ENCODE measurements around the gene KLK8. TPM values are rescaled to one million over a fixed set of nuclear protein-coding genes. Genes with fewer than 3 reads are reported as not detected.
"Not testable (repeated sequence)": the region's sequence is repeated elsewhere in the genome, so short reads cannot be mapped to it uniquely, and the experiment has no call there.

The KLK8 gene
- total RNA-seq, 1 donor from 2014 or later, result not detected

DNA sequence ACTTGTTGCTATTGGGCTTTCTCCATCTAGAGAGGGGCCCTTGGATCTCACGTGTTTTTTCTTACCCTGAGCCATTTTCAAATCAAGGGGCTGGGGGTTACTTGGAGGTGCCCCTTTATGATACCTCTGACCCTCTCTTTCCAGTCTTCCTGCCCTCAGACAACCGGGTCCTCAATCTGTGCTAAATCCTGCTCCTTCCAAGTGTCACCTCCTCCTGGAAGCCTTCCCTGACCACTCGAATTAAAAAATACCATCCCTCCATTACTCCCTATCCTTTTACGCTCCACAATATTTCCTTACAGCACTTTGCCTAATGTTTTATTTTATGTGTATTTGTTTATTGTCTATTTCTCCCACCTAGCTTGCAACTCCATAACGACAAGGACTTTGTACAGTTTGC is 3.3 kb downstream of the KLK8 start:
- no peak overlapping the region for H3K27ac Mint-ChIP-seq
- H3K9me3 Mint-ChIP-seq, result no peaks in the 10 kb centered on the region
- no peak overlapping the region for H3K4me3 Mint-ChIP-seq (ENCODE audit: low read depth)
- H3K4me1 Mint-ChIP-seq (ENCODE audit: low read depth), result no peaks in the 10 kb centered on the region
- DNase-seq (ENCODE audit: low spot score), result no peak
- no peaks in the 10 kb centered on the region for H3K36me3 Mint-ChIP-seq (ENCODE audit: low read depth)
- no peaks in the 10 kb centered on the region for H3K27me3 Mint-ChIP-seq (ENCODE audit: low read depth)
- intact Hi-C loops (cut with micrococcal nuclease), result no loop called here

DNA sequence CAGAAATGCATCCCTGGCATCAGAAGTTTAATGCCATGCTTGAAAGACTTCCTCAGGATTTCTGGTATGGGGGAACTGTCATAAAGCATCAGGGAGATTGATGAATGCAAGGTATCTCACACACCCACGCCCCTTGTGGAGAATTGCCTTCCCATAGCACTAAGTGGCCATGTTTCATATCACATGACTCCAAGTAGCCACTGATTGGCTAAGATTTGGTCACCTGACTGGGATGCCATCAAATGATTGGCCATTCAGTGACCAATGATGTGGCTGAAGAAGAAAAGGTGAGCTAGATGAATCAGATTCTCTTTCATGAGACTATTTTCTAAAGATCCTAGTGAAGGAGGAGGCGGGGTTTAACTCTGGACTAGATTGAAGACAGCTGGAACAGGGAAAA is 7.3 kb downstream of the KLK8 start:
- H3K27me3 Mint-ChIP-seq (ENCODE audit: low read depth), result peaks cover 4% of the 10 kb centered on the region
- no peaks in the 10 kb centered on the region for H3K4me1 Mint-ChIP-seq (ENCODE audit: low read depth)
- H3K36me3 Mint-ChIP-seq (ENCODE audit: low read depth), result no peaks in the 10 kb centered on the region
- no peak overlapping the region for H3K27ac Mint-ChIP-seq
- H3K9me3 Mint-ChIP-seq, result no peaks in the 10 kb centered on the region
- H3K4me3 Mint-ChIP-seq (ENCODE audit: low read depth), result no peak overlapping the region
- intact Hi-C loops (cut with micrococcal nuclease), result no loop called here
- no peak for DNase-seq (ENCODE audit: low spot score)

DNA sequence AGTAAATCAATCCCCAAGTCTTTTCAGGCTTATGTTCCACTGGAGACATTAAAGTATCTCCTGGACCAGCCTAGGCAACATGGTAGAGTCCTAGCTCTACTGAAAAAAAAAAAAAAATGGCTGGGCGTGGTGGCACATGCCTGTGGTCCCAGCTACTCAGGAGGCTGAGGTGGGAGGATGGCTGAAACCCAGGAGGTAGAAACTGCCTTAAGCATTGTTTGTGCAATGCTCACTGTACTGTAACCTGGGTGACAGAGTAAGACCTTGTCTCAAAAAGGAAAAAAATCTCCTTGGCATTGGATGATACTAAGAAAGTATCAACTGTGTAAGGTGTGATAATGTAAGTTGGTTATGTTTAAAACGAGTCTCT is 8.8 kb downstream of the KLK8 start:
- Mint-ChIP-seq H3K4me3 (ENCODE audit: low read depth) (no peak overlapping the region), H3K36me3 (ENCODE audit: low read depth) (no peaks in the 10 kb centered on the region), H3K27me3 (ENCODE audit: low read depth) (peaks cover 11% of the 10 kb centered on the region), H3K4me1 (ENCODE audit: low read depth) (no peaks in the 10 kb centered on the region), H3K9me3 (no peaks in the 10 kb centered on the region), H3K27ac (no peak overlapping the region)
- intact Hi-C loops (cut with micrococcal nuclease), result no loop called here
- DNase-seq (ENCODE audit: low spot score), result no peak

DNA sequence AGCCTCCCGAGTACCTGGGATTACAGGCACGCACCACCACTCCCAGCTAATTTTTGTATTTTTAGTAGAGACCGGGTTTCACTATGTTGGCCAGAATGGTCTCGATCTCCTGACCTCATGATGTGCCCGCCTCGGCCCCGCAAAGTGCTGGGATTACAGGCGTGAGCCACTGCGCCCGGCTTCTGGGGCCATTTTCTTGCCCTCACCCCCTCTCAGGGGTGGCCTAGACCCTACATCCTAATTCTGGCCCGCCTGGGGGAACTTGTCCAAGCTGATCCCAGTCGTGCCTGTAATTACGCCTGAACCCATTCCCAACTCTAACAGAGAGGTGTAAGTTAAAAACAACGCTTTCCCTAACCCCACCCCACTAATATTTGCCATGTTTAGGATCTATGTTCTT is 17.0 kb downstream of the KLK8 start:
- peaks cover 14% of the 10 kb centered on the region for H3K27me3 Mint-ChIP-seq (ENCODE audit: low read depth)
- H3K9me3 Mint-ChIP-seq; DNase-seq (ENCODE audit: low spot score); H3K4me3 Mint-ChIP-seq (ENCODE audit: low read depth); H3K27ac Mint-ChIP-seq; H3K4me1 Mint-ChIP-seq (ENCODE audit: low read depth); H3K36me3 Mint-ChIP-seq (ENCODE audit: low read depth); intact Hi-C loops (cut with micrococcal nuclease): not testable (repeated sequence)

DNA sequence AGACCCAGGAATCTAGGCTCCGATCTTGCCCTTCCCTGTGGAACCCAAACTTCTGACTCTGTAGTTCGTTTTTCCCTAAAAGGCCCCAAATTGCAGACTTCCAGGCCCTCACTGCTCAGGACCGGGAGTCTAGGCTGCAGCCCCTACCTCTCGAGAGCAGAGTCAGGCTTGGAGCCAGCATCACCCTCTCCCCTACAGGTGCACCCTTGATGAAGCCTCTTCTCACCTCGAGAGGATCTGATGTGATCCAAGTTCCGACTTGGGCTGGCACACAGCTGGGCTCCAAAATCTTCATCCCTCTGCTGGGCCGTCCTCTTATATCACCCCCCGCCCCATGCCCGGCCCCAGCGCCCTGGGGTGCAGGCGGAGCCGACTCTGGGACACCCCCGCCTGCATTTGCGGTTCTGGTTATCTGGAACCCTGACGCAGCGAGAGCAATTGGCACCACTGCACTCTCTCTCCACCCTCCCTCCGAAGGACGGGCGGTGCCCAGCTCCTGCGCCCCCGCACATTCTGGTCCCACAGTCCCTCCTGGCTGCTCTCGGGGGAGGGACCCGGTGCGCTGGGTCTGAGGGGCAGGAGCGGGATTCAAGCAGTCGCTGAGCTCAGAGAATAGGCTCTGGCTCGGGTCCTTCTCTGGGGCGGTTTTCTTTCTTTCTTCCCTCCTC is 17.6 kb downstream of the KLK8 start, which contains the start of gene KLK7:
Gene KLK7, minus strand, starts transcription at position 293 of the 668 bp plus-strand sequence. CDS start 1,518 bp downstream, outside the sequence.
- no peak for DNase-seq (ENCODE audit: low spot score)
- Mint-ChIP-seq H3K27ac (no peak within 1 kb of the TSS), H3K27me3 (ENCODE audit: low read depth) (peaks cover 16% of the 10 kb centered on the region), H3K9me3 (no peaks in the 10 kb centered on the region), H3K4me1 (ENCODE audit: low read depth) (no peaks in the 10 kb centered on the region), H3K36me3 (ENCODE audit: low read depth) (no peaks in the 10 kb centered on the region), H3K4me3 (ENCODE audit: low read depth) (no peak within 1 kb of the TSS)
- intact Hi-C loops (cut with micrococcal nuclease), result no loop called here

DNA sequence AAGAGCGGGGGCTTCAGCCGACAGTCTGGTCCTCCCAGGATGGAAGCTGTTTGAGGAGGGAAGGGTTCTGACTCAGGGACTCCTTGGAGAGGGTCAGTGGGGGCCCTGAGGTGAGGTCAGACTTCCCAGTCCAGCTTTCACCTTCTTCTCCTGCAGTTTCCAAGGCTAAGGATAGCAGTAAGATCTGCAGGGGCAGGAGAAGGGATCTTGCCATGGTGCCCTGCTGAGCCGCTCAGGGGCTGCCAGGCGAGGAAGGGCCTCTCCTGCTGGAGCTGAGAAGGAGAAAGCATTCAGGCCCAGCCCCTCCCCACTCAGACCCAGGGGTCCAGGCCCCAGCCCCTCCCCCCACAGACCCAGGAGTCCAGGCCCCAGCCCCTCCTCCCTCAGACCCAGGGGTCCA is 19.2 kb downstream of the KLK8 start:
- intact Hi-C loops (cut with micrococcal nuclease), result no loop called here
- peaks cover 10% of the 10 kb centered on the region for H3K27me3 Mint-ChIP-seq (ENCODE audit: low read depth)
- H3K4me3 Mint-ChIP-seq (ENCODE audit: low read depth), result no peak overlapping the region
- H3K36me3 Mint-ChIP-seq (ENCODE audit: low read depth), result no peaks in the 10 kb centered on the region
- DNase-seq (ENCODE audit: low spot score), result no peak
- no peaks in the 10 kb centered on the region for H3K4me1 Mint-ChIP-seq (ENCODE audit: low read depth)
- H3K27ac Mint-ChIP-seq, result no peak overlapping the region
- no peaks in the 10 kb centered on the region for H3K9me3 Mint-ChIP-seq

DNA sequence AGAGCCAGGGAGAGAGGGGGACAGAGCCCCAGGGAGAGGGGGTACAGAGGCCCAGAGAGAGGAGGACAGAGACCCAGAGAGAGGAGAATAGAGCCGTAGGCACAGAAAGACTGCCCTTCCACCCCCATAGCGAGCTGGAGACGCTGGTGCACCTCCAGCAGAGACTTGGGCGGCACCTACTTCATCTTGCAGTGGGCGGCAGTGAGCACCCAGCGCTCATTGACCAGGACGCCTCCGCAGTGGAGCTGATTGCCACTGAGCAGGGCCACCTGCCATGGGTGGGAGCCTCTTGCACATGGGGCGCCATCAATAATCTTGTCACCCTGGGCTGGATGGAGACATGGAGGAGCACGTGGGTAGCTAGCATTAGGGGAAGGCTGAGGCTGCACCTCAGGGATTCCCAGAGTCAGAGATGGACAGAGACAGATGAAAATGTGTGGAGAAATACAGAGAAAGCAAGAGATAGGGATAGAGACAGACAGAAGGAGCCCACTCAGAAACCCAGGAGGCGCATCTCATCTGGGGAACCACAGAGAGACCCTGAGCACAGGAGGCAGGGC is 19.7 kb downstream of the KLK8 start:
- Mint-ChIP-seq H3K27ac (no peak overlapping the region), H3K4me1 (ENCODE audit: low read depth) (no peaks in the 10 kb centered on the region), H3K36me3 (ENCODE audit: low read depth) (no peaks in the 10 kb centered on the region), H3K9me3 (no peaks in the 10 kb centered on the region), H3K4me3 (ENCODE audit: low read depth) (no peak overlapping the region), H3K27me3 (ENCODE audit: low read depth) (peaks cover 10% of the 10 kb centered on the region)
- no peak for DNase-seq (ENCODE audit: low spot score)
- intact Hi-C loops (cut with micrococcal nuclease), result no loop called here

DNA sequence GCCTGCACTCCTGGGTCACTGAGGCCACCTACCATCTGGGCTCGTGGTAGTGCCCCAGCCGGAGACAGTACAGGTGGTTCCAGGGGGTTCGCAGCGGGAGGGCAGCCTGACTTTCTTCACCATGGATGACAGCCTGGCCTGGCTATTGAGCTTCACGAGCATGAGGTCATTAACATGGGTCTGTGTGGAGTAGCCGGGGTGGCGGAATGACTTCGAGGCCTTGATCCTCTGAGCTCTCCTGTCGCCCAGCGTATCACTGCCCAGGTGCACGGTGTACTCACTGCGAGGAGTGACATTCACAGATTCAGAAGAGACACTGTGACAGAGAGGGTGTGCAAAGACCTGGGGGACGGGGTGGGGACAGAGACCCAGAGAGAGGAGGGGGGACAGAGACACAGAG is 21.2 kb downstream of the KLK8 start:
- Mint-ChIP-seq H3K27me3 (ENCODE audit: low read depth) (peaks cover 9% of the 10 kb centered on the region), H3K4me3 (ENCODE audit: low read depth) (no peak overlapping the region), H3K36me3 (ENCODE audit: low read depth) (no peaks in the 10 kb centered on the region), H3K4me1 (ENCODE audit: low read depth) (no peaks in the 10 kb centered on the region), H3K27ac (no peak overlapping the region), H3K9me3 (no peaks in the 10 kb centered on the region)
- DNase-seq (ENCODE audit: low spot score), result no peak
- intact Hi-C loops (cut with micrococcal nuclease), result no loop called here

DNA sequence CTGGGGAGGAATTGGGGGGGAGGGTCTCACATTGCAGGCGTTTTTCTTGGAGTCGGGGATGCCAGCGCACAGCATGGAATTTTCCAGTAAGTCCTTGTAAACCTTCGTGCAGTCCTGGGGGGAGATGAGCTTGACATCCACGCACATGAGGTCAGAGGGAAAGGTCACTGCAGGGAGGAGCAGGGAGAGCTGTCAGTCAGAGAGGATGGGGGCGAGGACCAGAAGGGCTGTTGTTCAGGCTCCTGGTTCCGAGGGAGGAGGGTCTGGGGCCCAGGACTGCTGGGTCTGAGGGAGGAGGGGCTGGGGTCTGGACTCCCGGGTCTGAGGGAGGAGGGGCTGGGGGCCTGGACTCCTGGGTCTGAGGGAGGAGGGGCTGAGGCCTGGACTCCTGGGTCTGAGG is 21.6 kb downstream of the KLK8 start:
- Mint-ChIP-seq H3K4me1 (ENCODE audit: low read depth) (no peaks in the 10 kb centered on the region), H3K4me3 (ENCODE audit: low read depth) (no peak overlapping the region), H3K9me3 (no peaks in the 10 kb centered on the region), H3K36me3 (ENCODE audit: low read depth) (no peaks in the 10 kb centered on the region), H3K27me3 (ENCODE audit: low read depth) (peaks cover 6% of the 10 kb centered on the region), H3K27ac (no peak overlapping the region)
- no peak for DNase-seq (ENCODE audit: low spot score)
- intact Hi-C loops (cut with micrococcal nuclease), result no loop called here

DNA sequence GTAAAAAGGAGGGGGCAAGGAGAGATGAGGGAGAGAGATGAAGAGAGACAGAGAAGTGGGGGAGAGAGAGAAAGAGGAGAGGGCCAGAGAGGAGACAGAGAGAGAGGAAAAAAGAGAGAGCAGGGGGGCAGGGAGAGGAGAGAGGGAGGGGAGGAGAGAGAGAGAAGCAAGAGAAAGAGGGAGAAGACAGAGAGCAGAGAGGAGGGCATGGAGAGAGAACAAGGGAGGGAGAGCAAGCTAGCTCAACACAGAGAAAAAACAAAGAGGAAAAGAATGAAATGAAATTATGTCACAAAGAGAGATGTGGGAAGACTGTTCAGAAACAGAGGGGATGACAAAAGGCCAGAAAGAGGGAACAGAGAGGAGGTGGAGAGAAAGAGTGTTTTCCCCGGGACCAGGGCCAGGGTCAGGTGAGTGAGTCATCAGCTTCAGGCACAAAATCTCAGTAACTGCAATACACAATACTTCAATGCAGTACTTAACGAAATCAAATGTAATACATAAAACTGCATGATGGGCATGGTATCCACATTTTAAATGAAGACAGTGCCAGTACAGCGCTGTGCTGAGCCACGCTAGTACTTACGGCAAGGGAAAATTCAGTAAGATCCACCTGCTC is 22.5 kb downstream of the KLK8 start:
- Mint-ChIP-seq H3K4me1 (ENCODE audit: low read depth) (no peaks in the 10 kb centered on the region), H3K27me3 (ENCODE audit: low read depth) (peaks cover 6% of the 10 kb centered on the region), H3K36me3 (ENCODE audit: low read depth) (no peaks in the 10 kb centered on the region), H3K4me3 (ENCODE audit: low read depth) (no peak overlapping the region), H3K27ac (no peak overlapping the region), H3K9me3 (no peaks in the 10 kb centered on the region)
- no peak for DNase-seq (ENCODE audit: low spot score)
- intact Hi-C loops (cut with micrococcal nuclease), result no loop called here

DNA sequence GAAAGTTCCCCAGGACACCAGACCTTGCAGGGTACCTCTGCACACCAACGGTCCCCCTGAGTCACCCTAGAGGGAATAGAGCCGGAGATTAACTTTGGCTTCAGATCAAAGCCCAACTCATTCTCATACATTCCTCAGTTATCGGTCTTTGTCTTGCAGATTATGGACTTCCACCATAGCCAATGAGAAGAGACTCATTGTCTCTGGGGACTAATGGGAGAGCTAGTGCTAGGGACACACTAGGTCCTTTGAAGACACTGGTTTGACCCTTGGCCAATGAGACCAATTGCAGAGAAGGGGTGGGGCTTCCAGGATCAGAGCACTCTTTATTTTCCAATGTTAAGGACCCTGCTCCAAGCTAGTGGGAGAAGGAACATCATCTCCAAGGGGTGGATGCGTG is 23.8 kb downstream of the KLK8 start:
- H3K4me1 Mint-ChIP-seq (ENCODE audit: low read depth), result no peaks in the 10 kb centered on the region
- DNase-seq (ENCODE audit: low spot score), result no peak
- H3K9me3 Mint-ChIP-seq, result no peaks in the 10 kb centered on the region
- no peak overlapping the region for H3K27ac Mint-ChIP-seq
- H3K36me3 Mint-ChIP-seq (ENCODE audit: low read depth), result no peaks in the 10 kb centered on the region
- intact Hi-C loops (cut with micrococcal nuclease), result no loop called here
- H3K4me3 Mint-ChIP-seq (ENCODE audit: low read depth), result no peak overlapping the region
- peaks cover 4% of the 10 kb centered on the region for H3K27me3 Mint-ChIP-seq (ENCODE audit: low read depth)

DNA sequence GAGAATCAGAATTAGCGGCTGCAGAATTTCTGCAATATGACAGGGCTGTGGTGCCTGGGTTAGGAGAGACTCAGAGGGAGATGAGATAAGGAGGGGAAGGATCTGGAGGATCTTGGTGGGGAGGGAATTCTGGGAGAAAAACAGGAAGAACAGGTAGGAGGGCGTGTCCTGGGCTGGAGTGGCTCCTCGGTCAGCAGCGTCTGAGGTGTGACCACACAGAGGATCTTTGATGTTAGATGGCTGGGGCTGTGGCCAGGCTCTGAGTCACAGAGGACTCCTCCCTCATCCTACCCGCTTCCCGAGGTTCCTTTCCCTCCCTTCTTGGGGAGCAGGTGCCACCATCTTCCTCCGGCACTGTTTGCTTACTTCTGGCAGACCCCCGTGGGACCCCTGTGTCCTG is 25.6 kb downstream of the KLK8 start:
- H3K4me3 Mint-ChIP-seq (ENCODE audit: low read depth), result no peak overlapping the region
- no peaks in the 10 kb centered on the region for H3K36me3 Mint-ChIP-seq (ENCODE audit: low read depth)
- peaks cover 1% of the 10 kb centered on the region for H3K27me3 Mint-ChIP-seq (ENCODE audit: low read depth)
- H3K4me1 Mint-ChIP-seq (ENCODE audit: low read depth), result no peaks in the 10 kb centered on the region
- H3K9me3 Mint-ChIP-seq, result no peaks in the 10 kb centered on the region
- intact Hi-C loops (cut with micrococcal nuclease), result no loop called here
- DNase-seq (ENCODE audit: low spot score), result no peak
- H3K27ac Mint-ChIP-seq, result no peak overlapping the region

DNA sequence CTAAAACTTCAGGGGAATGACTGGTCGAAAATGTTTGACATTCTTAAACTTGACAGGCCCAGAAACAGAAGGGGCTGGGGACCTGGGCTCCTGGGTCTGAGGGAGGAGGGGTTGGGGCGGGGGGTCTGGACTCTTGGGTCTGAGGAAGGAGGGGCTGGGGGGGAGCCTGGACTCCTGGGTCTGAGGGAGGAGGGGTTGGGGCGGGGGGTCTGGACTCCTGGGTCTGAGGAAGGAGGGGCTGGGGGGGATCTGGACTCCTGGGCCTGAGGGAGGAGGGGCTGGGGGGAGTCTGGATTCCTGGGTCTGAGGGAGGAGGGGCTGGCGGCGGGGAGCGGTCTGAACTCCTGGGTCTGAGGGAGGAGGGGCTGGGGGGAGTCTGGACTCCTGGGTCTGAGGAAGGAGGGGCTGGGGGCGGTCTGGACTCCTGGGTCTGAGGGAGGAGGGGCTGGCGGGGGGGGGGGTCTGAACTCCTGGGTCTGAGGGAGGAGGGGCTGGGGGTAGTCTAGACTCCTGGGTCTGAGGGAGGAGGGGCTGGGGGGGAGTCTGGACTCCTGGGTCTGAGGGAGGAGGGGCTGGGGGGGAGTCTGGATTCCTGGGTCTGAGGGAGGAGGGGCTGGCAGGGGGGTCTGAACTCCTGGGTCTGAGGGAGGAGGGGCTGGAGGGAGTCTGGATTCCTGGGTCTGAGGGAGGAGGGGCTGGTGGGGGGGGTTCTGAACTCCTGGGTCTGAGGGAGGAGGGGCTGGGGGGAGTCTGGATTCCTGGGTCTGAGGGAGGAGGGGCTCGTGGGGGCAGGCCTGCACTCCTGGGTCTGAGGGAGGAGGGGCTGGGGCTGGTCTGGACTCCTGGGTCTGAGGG is 26.5 kb downstream of the KLK8 start:
- no peaks in the 10 kb centered on the region for H3K36me3 Mint-ChIP-seq (ENCODE audit: low read depth)
- H3K4me3 Mint-ChIP-seq (ENCODE audit: low read depth), result no peak overlapping the region
- H3K27me3 Mint-ChIP-seq (ENCODE audit: low read depth), result peaks cover 6% of the 10 kb centered on the region
- H3K27ac Mint-ChIP-seq, result no peak overlapping the region
- intact Hi-C loops (cut with micrococcal nuclease), result no loop called here
- H3K4me1 Mint-ChIP-seq (ENCODE audit: low read depth), result no peaks in the 10 kb centered on the region
- H3K9me3 Mint-ChIP-seq, result no peaks in the 10 kb centered on the region
- no peak for DNase-seq (ENCODE audit: low spot score)
